Measurements from ENCODE around the gene ANGEL1.

- TF ChIP-seq CTCF (conservative IDR thresholded peaks at IDR 0.05 in 1 of 2, IDR thresholded peaks at IDR 0.05 in 1 of 2; ENCODE audit: low read depth in 1 of 2, low read length in 2 of 2): peak; percentile 62 to 89
- no peak for TF ChIP-seq EZH2 (IDR thresholded peaks at IDR 0.05; ENCODE audit: low read length, missing control alignments)
Measured at GRCh38 chr14:76784881-76785280, 27.8 kb downstream of the ANGEL1 start.
